Osteocyte (in vitro differentiated cells): ENCODE data around the gene HOXD1. TPM values are rescaled to one million over a fixed set of nuclear protein-coding genes. Genes with fewer than 3 reads are reported as not detected.

ENCODE experiments used
- DNase-seq: peaks from one replicate; pipeline ENCODE4 v3.0.0; 2021; ENCODE audit warnings: mixed read lengths; ENCODE audit not compliant: unreplicated experiment; ENCODE audit errors: extremely low spot score
- H3K27ac Mint-ChIP-seq: one replicate; pipeline ENCODE4 v1.8.0; 2021; ENCODE audit warnings: mild to moderate bottlenecking, mixed read lengths; ENCODE audit not compliant: unreplicated experiment
- H3K27me3 Mint-ChIP-seq: one replicate; pipeline ENCODE4 v1.8.0; 2021; ENCODE audit warnings: mixed read lengths; ENCODE audit not compliant: unreplicated experiment
- H3K36me3 Mint-ChIP-seq: one replicate; pipeline ENCODE4 v1.8.0; 2021; ENCODE audit warnings: mixed read lengths; ENCODE audit not compliant: unreplicated experiment
- H3K4me1 Mint-ChIP-seq: one replicate; pipeline ENCODE4 v1.8.0; 2021; ENCODE audit warnings: mixed read lengths; ENCODE audit not compliant: unreplicated experiment
- H3K4me3 Mint-ChIP-seq: one replicate; pipeline ENCODE4 v1.8.0; 2021; ENCODE audit warnings: mild to moderate bottlenecking, moderate library complexity, mixed read lengths; ENCODE audit not compliant: unreplicated experiment
- H3K9me3 Mint-ChIP-seq: one replicate; pipeline ENCODE4 v1.8.0; 2021; ENCODE audit warnings: mixed read lengths; ENCODE audit not compliant: unreplicated experiment
- CTCF ChIP-seq: fragments of 200-600 bp; sonication (generic); IDR thresholded peaks from 2 replicates; pipeline ENCODE4 v1.5.0; 2021; ENCODE audit warnings: antibody characterized with exemption, mild to moderate bottlenecking, moderate library complexity
- total RNA-seq: library from RNA; stranded (reverse); gene quantifications from 2 replicates; pipeline ENCODE4 v1.2.1, GENCODE V29; 2021

HOXD1 gene
- total RNA-seq, 1 donor from 2014 or later = not detected

DNA sequence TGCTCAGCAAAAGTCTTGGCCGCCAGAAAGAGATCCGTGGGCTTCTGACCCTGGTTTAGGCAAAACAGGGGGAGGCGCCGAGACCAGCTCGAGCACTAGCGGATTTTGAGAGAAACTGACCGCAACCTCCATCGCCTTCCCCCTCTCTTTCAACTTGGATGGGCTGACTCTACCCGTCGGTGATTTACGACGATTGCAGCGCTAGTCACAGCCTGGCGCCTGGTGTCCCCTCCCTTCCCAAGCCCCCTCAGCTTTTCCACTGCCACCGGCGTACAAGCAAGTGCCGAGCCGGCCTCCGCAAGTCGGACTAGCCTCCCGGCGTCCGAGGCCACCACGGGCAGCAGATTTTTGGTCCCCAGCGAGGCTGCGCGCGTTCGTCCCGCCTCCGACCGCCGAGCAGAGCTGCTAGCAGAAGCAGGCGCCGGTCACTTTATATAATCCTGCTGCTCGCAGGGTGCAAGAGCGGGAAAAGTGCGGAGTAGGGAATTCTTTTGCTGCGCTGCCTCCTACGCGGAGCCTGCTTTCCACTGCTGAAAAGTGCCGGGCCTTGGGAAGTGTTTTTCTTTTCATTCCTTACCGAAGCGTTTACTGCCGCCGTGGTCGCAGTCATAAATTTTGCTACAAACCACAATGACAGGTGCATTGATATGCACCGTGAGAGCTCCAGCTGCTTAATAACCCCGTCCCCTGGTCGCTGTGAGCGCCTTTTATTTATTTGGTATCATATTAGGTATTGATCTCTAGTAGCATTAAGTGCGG lies 23.7 kb upstream of the HOXD1 start:
- Mint-ChIP-seq H3K9me3 (peaks cover 3% of the 10 kb centered on the region), H3K27ac (no peak overlapping the region), H3K4me3 (no peak overlapping the region), H3K4me1 (peaks cover 5% of the 10 kb centered on the region), H3K36me3 (no peaks in the 10 kb centered on the region), H3K27me3 (peaks cover 81% of the 10 kb centered on the region)
- DNase-seq = no peak
- TF ChIP-seq CTCF = no peak

- Mint-ChIP-seq H3K27me3 (peaks cover 78% of the 10 kb centered on the region), H3K36me3 (no peaks in the 10 kb centered on the region), H3K4me3 (no peak overlapping the region), H3K4me1 (peaks cover 5% of the 10 kb centered on the region), H3K9me3 (peaks cover 3% of the 10 kb centered on the region), H3K27ac (no peak overlapping the region)
- no peak for TF ChIP-seq CTCF
- DNase-seq = no peak
Measured at GRCh38 chr2:176165370-176166050, 23.0 kb upstream of the HOXD1 start.

DNA sequence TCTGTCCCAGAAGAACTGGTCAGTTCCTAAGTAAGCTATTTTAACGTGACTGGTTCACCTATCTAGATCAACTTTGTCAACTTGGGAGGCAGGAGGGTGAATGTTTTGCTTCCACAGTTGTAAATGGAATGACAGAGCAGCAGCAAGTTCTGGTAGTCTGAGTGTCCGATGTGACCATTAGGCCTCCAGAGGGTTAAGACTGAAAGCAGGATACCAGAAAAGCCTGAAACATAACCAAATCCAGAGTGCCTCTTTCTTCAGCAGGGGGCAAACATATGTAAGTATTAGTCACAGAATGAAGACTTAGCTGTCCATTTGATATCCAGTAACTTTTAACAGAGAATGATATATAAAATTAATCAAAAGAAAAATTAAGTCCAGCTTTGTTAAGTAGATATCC lies 22.2 kb upstream of the HOXD1 start:
- Mint-ChIP-seq H3K4me1 (peaks cover 5% of the 10 kb centered on the region), H3K9me3 (peaks cover 3% of the 10 kb centered on the region)

GRCh38 chr2:176167398-176167797 lies 21.1 kb upstream of the HOXD1 start:
- Mint-ChIP-seq H3K27ac (no peak overlapping the region), H3K4me3 (no peak overlapping the region), H3K36me3 (no peaks in the 10 kb centered on the region), H3K27me3 (peaks cover 77% of the 10 kb centered on the region), H3K4me1 (no peaks in the 10 kb centered on the region), H3K9me3 (peaks cover 3% of the 10 kb centered on the region)
- no peak for TF ChIP-seq CTCF
- no peak for DNase-seq

More for the DNA sequence above, 22.2 kb upstream of the HOXD1 start:
- Mint-ChIP-seq H3K27me3 (peaks cover 79% of the 10 kb centered on the region), H3K36me3 (no peaks in the 10 kb centered on the region), H3K27ac (no peak overlapping the region), H3K4me3 (no peak overlapping the region)
- no peak for DNase-seq
- TF ChIP-seq CTCF = no peak

DNA sequence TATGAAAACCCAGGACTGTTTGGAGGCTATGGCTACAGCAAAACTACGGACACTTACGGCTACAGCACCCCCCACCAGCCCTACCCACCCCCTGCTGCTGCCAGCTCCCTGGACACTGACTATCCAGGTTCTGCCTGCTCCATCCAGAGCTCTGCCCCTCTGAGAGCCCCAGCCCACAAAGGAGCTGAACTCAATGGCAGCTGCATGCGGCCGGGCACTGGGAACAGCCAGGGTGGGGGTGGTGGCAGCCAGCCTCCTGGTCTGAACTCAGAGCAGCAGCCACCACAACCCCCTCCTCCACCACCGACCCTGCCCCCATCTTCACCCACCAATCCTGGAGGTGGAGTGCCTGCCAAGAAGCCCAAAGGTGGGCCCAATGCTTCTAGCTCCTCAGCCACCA lies 19.3 kb upstream of the HOXD1 start:
- H3K4me3 Mint-ChIP-seq = no peak overlapping the region
- H3K27me3 Mint-ChIP-seq = peaks cover 82% of the 10 kb centered on the region
- H3K4me1 Mint-ChIP-seq = no peaks in the 10 kb centered on the region
- H3K9me3 Mint-ChIP-seq = peaks cover 2% of the 10 kb centered on the region
- no peaks in the 10 kb centered on the region for H3K36me3 Mint-ChIP-seq
- no peak for TF ChIP-seq CTCF
- no peak overlapping the region for H3K27ac Mint-ChIP-seq
- no peak for DNase-seq
